K562 (cell line): ENCODE measurements around the gene OCA2. TPM values are rescaled to one million over a fixed set of nuclear protein-coding genes. Genes with fewer than 3 reads are reported as not detected.
A peak's percentile ranks its signal among the peaks of the same experiment; 100 is the strongest.

Experiments
- ATAC-seq: fragments of 200-7000 bp; cut with Tn5 transposase; 3 replicates; pipeline ENCODE4 v1.9.1; 2020; ENCODE audit warnings: moderate library complexity
- BruUV-seq: library from RNA; stranded (reverse); fragments of 400-500 nt; replicated peaks from 2 replicates; lab custom pipeline; 2021; lab: Mats Ljungman, UMichigan
- CTCF ChIA-PET: fragments of 300-600 bp; formaldehyde crosslinking; extraction: SDS; loops from one replicate; lab custom pipeline; 2021; ENCODE audit warnings: low intra/inter-chr PET ratio; lab: Yijun Ruan, JAX
- POLR2A ChIA-PET: fragments of 300-600, 350-650 bp; sonication (Branson Sonifier 250); formaldehyde crosslinking; extraction: SDS; loops from one replicate; lab custom pipeline; 2021; ENCODE audit warnings: antibody characterized with exemption, inconsistent platforms; lab: Yijun Ruan, JAX
- DNase-seq, 4 experiments: peaks; one replicate each; pipeline versions ENCODE4 v3.0.0 to v3.0.0-alpha.2; 2011 to 2018; ENCODE audit warnings: low spot score in 3 of 4, mixed read lengths in 3 of 4; ENCODE audit errors: extremely low read depth in 1 of 4
- FAIRE-seq: peaks from 2 replicates; lab custom pipeline; 2011; peaks lifted over from hg19 to GRCh38; lab: Jason Lieb, UNC
- H2AFZ ChIP-seq: 2 replicates; pipeline ENCODE4 v1.6.0; 2011; ENCODE audit warnings: low read depth, low read length, control low read depth, inconsistent platforms
- H3K27ac ChIP-seq: fragments of 200-600 bp; 3 replicates; pipeline ENCODE4 v1.8.0; 2011; ENCODE audit warnings: low read depth, mild to moderate bottlenecking, control low read depth, inconsistent platforms, low read length, moderate library complexity, mixed read lengths; ENCODE audit errors: extremely low read depth
- H3K27me3 ChIP-seq, 2 experiments: fragments of 300-600 bp in 1 of 2; 2 replicates in 1 of 2; 3 replicates in 1 of 2; pipeline versions ENCODE4 v1.6.0 to v1.8.0; 2011; ENCODE audit warnings: inconsistent platforms in 2 of 2, low read length in 2 of 2, mild to moderate bottlenecking in 1 of 2, mixed read lengths in 1 of 2, moderate library complexity in 1 of 2; ENCODE audit not compliant: control insufficient read depth in 2 of 2, insufficient read depth in 2 of 2
- H3K36me3 ChIP-seq: fragments of 300-600 bp; 3 replicates; pipeline ENCODE4 v1.8.0; 2011; ENCODE audit warnings: mild to moderate bottlenecking, low read length, inconsistent platforms; ENCODE audit not compliant: control insufficient read depth, insufficient read depth
- H3K4me1 ChIP-seq, 2 experiments: fragments of 200-600 bp in 1 of 2; replicated peaks in 1 of 2; 2 replicates in 1 of 2; 3 replicates in 1 of 2; pipeline versions ENCODE4 v1.5.1 to v1.8.0; 2011; ENCODE audit warnings: inconsistent platforms in 2 of 2, low read length in 2 of 2, mild to moderate bottlenecking in 1 of 2, mixed read lengths in 1 of 2, moderate library complexity in 1 of 2; ENCODE audit not compliant: control insufficient read depth in 2 of 2, insufficient read depth in 2 of 2
- H3K4me2 ChIP-seq: 2 replicates; pipeline ENCODE4 v1.6.1; 2011; ENCODE audit warnings: low read length, control low read depth, inconsistent platforms, mixed read lengths; ENCODE audit not compliant: insufficient read depth
- H3K4me3 ChIP-seq: fragments of 200-600 bp; sonication (generic), shearing (Covaris generic); 2 replicates; pipeline ENCODE4 v1.5.1; 2016; ENCODE audit warnings: control low read depth, inconsistent platforms
- H3K79me2 ChIP-seq: fragments of 200-600 bp; 3 replicates; pipeline ENCODE4 v1.8.0; 2011; ENCODE audit warnings: low read length, inconsistent platforms; ENCODE audit not compliant: control insufficient read depth, insufficient read depth
- H3K9ac ChIP-seq, 2 experiments: 2 replicates each; pipeline versions ENCODE4 v1.6.0 to v1.6.1; 2011; ENCODE audit warnings: low read depth in 2 of 2, low read length in 2 of 2, control low read depth in 1 of 2, inconsistent platforms in 1 of 2, mild to moderate bottlenecking in 1 of 2, mixed read lengths in 1 of 2; ENCODE audit not compliant: insufficient read depth in 1 of 2
- H3K9me1 ChIP-seq: one replicate; pipeline ENCODE4 v1.6.0; 2011; ENCODE audit warnings: inconsistent platforms, mild to moderate bottlenecking, low read length, moderate library complexity; ENCODE audit not compliant: control insufficient read depth, insufficient read depth
- H3K9me3 ChIP-seq: replicated peaks from 2 replicates; pipeline ENCODE4 v1.5.1; 2011; ENCODE audit warnings: low read depth, low read length, inconsistent platforms; ENCODE audit not compliant: control insufficient read depth, insufficient read depth
- H4K20me1 ChIP-seq: replicated peaks from 2 replicates; pipeline ENCODE4 v1.6.1; 2011; ENCODE audit warnings: low read length, inconsistent platforms, mixed read lengths; ENCODE audit not compliant: control insufficient read depth, insufficient read depth
- DNMT1 ChIP-seq: fragments of 450-650 bp; IDR thresholded peaks from 2 replicates; pipeline ENCODE4 v1.6.1; 2016; ENCODE audit warnings: antibody characterized with exemption, mild to moderate bottlenecking
- HMGXB4 ChIP-seq: sonication (generic); formaldehyde crosslinking; IDR thresholded peaks from 2 replicates; pipeline ENCODE4 v1.8.1; 2023; ENCODE audit warnings: mild to moderate bottlenecking, missing genetic modification reagents
- MCM7 ChIP-seq, 2 experiments: fragments of 450-650 bp; IDR thresholded peaks; 2 replicates each; pipeline ENCODE4 v1.6.1; 2016 to 2018
- MIER1 ChIP-seq: fragments of 450-650 bp; IDR thresholded peaks from 2 replicates; pipeline ENCODE4 v1.6.1; 2016; ENCODE audit warnings: antibody characterized with exemption, mild to moderate bottlenecking, low read depth
- RBM39 ChIP-seq: fragments of 200-400 bp; formaldehyde crosslinking; optimal IDR thresholded peaks from 2 replicates; pipeline ENCODE3; 2018; ENCODE audit warnings: low read depth, low read length
- SOX6 ChIP-seq: fragments of 450-650 bp; IDR thresholded peaks from 2 replicates; pipeline ENCODE4 v1.6.1; 2014; ENCODE audit warnings: mild to moderate bottlenecking
- TFE3 ChIP-seq: fragments of 450-650 bp; formaldehyde crosslinking; IDR thresholded peaks from 2 replicates; pipeline ENCODE4 v1.4.0; 2020; ENCODE audit warnings: mild to moderate bottlenecking, mixed read lengths
- ZC3H4 ChIP-seq: sonication (generic); formaldehyde crosslinking; IDR thresholded peaks from 2 replicates; pipeline ENCODE4 v1.9.0; 2021; ENCODE audit warnings: missing genetic modification reagents, borderline replicate concordance
- ZNF239 ChIP-seq: fragments of 250-450 bp; sonication (Bioruptor Pico); IDR thresholded peaks from 2 replicates; pipeline ENCODE4 v1.4.0; 2020; ENCODE audit warnings: mild to moderate bottlenecking
- ZNF57 ChIP-seq: fragments of 450-650 bp; formaldehyde crosslinking; IDR thresholded peaks from 2 replicates; pipeline ENCODE4 v1.4.0; 2020; ENCODE audit warnings: mild to moderate bottlenecking, moderate library complexity
- WGBS: fragments of 100-300 bp; shearing (Covaris generic); methylation state at CpG from one replicate; pipeline ENCODE4 v1.1.6; 2016; ENCODE audit warnings: low coverage, mixed read lengths; ENCODE audit not compliant: insufficient coverage; ENCODE audit errors: missing lambda C conversion rate; 5-methylcytosine and 5-hydroxymethylcytosine counted together
- in situ Hi-C: fragments of 300-500 bp; cut with MboI; formaldehyde crosslinking; loops from 4 replicates; pipeline ENCODE4 v1.15.0; 2018; ENCODE audit warnings: inconsistent platforms, mixed read lengths
- intact Hi-C: fragments of 100-400 bp; cut with micrococcal nuclease; formaldehyde crosslinking; loops from 2 replicates; pipeline ENCODE4 v1.14.2; 2022
- polyA plus RNA-seq, 8 experiments: library from polyadenylated mRNA; depleted of rRNA in 4 of 8; stranded (reverse) in 5 of 8; unstranded in 3 of 8; fragments of >200 nt; fragmentation: Nextera tagmentation in 2 of 8; fragmentation: Illumina TruSeq in 1 of 8; extraction: Ambion mirVana in 2 of 8; extraction: Trizol in 1 of 8; gene quantifications; 2 replicates each; pipeline versions ENCODE4 v1.2.1 to v1.2.3, GENCODE V29; 2011 to 2014; ENCODE audit warnings: inconsistent platforms in 1 of 8, missing spikeins in 1 of 8
- total RNA-seq, 7 experiments: library from RNA; depleted of rRNA in 6 of 7; stranded (reverse); fragments of >200 nt in 6 of 7; fragmentation: Illumina TruSeq in 2 of 7; extraction: Trizol in 2 of 7; gene quantifications; 2 replicates each; pipeline versions ENCODE4 v1.2.1 to v1.2.3, GENCODE V29; 2011 to 2021; ENCODE audit warnings: low replicate concordance in 1 of 7
- TF ChIP-seq, protein P1 (sequence below): fragments of 450-650 bp; IDR thresholded peaks from 2 replicates; pipeline ENCODE4 v1.6.1; 2016; ENCODE audit warnings: low read depth, mild to moderate bottlenecking, moderate library complexity

The OCA2 gene
- total and polyA plus RNA-seq, 9 of the 15 experiments (the other 6 are each of a cell fraction or from before 2014, with no cell fraction given), result 0.07 to 0.59 (median 0.17) TPM; not detected in 1

DNA sequence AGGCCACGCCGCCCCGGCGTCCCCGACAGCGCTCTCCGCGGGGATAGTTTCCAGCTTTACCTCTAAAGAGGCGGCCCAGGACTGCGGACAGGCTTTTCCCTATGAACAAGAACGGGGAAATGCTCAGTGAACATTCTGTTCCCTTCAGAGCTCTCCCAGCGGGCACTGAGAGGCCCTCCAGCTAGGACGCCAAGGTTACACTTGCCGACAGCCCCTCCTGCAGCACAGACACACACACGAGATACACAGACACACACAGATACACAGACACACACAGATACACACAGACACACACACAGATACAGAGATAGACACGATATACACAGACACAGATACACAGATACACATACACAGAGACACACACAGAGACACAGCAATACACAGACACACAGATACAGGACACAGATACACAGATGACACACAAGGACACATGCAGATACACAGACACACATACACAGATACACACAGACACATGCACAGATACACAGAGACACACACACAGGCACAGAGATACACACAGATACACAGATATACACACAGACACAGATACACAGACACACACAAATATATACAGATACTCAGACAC, 533 bp upstream of the OCA2 start:
- H3K27ac ChIP-seq, result no peak overlapping the region; the same call in 2 of the 3 replicates
- no peaks in the 10 kb centered on the region for H3K36me3 ChIP-seq
- H3K9me3 ChIP-seq, result no peaks in the 10 kb centered on the region
- H3K4me2 ChIP-seq, result peak overlapping the region; percentile 74
- no peak for DNase-seq
- no peak for ATAC-seq
- H3K4me1 ChIP-seq, result peaks cover 18 to 56% of the 10 kb centered on the region in 2 experiments; a peak in 4 of 5 replicates
- no peaks in the 10 kb centered on the region for H4K20me1 ChIP-seq
- H3K79me2 ChIP-seq, result no peaks in the 10 kb centered on the region
- ChIA-PET CTCF (no interaction called here), POLR2A (interaction anchor here (0.7 kb wide), 1 partner anchor 163 kb away, joined by 3 read pairs; no protein-coding TSS in a partner anchor)
- H3K9me1 ChIP-seq, result no peaks in the 10 kb centered on the region
- in situ Hi-C loops, result no loop called here
- intact Hi-C loops, result no loop called here
- peak overlapping the region; percentile 92 for H2AFZ ChIP-seq
- H3K27me3 ChIP-seq, result peaks cover 0 to 14% of the 10 kb centered on the region in 2 experiments; a peak in 3 of 5 replicates
- peak; percentile 75 for FAIRE-seq
- peak overlapping the region; percentile 56 to 92 for H3K9ac ChIP-seq
- WGBS, result 1% methylated on average over 16 of the region's 16 CpGs
- no TSS peak for BruUV-seq
- H3K4me3 ChIP-seq, result peak overlapping the region; percentile 52
- TF ChIP-seq, protein P1, sequence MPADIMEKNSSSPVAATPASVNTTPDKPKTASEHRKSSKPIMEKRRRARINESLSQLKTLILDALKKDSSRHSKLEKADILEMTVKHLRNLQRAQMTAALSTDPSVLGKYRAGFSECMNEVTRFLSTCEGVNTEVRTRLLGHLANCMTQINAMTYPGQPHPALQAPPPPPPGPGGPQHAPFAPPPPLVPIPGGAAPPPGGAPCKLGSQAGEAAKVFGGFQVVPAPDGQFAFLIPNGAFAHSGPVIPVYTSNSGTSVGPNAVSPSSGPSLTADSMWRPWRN, result no peak
- TF ChIP-seq MIER1 (peak; percentile 27; the same call in 1 of the 2 replicates), RBM39 (no peak), TFE3 (CRISPR knock-in tag) (no peak), ZNF239 (no peak), MCM7 (IDR thresholded peaks at IDR 0.05) (peak in 1 of 2 experiments; percentile 67; a peak in 1 of 4 replicates), DNMT1 (no peak), SOX6 (no peak), ZC3H4 (CRISPR knock-in tag) (no peak), HMGXB4 (CRISPR knock-in tag) (no peak), ZNF57 (CRISPR knock-in tag) (no peak)
